Right lobe of liver (tissue), 4 donors: Measurements from ENCODE around the gene BICC1.

Source experiments
- POLR2A ChIP-seq: fragments of 450-650 bp; IDR thresholded peaks from one replicate; pipeline ENCODE4 v1.6.1; 2017; ENCODE audit warnings: antibody characterized with exemption, mild to moderate bottlenecking
- TF ChIP-seq, protein P1 (sequence below), 4 donors: fragments of 200-600 bp in 3 of 4; fragments of 450-650 bp in 1 of 4; IDR thresholded peaks; one replicate each; pipeline versions ENCODE4 v1.5.1 to v1.8.0; 2016 to 2022; ENCODE audit warnings: antibody characterized with exemption in 4 of 4, mild to moderate bottlenecking in 2 of 4
- donor health status: DM: no; HTN: no; CAD: no.
- donor health status: DM: no; HTN: no; CAD: no.
- donor health status: DM: no; HTN: yes; CAD: no.

DNA sequence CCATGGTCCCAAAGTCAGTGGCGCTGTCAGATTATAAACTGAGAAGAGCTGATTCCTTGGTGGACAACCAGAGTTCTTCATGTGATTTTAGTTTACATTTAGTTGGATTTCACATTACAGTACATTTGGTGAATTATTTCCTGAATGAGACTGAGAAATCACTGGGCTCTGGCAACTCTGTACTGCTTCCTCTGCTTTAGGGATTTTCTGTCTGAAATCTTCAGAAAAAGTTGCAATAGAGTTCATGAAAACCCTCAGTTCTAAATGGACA is 242.6 kb downstream of the BICC1 start:
- TF ChIP-seq, protein P1, sequence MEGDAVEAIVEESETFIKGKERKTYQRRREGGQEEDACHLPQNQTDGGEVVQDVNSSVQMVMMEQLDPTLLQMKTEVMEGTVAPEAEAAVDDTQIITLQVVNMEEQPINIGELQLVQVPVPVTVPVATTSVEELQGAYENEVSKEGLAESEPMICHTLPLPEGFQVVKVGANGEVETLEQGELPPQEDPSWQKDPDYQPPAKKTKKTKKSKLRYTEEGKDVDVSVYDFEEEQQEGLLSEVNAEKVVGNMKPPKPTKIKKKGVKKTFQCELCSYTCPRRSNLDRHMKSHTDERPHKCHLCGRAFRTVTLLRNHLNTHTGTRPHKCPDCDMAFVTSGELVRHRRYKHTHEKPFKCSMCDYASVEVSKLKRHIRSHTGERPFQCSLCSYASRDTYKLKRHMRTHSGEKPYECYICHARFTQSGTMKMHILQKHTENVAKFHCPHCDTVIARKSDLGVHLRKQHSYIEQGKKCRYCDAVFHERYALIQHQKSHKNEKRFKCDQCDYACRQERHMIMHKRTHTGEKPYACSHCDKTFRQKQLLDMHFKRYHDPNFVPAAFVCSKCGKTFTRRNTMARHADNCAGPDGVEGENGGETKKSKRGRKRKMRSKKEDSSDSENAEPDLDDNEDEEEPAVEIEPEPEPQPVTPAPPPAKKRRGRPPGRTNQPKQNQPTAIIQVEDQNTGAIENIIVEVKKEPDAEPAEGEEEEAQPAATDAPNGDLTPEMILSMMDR (IDR thresholded peaks at IDR 0.05): no peak
- TF ChIP-seq POLR2A: no peak
